ENCODE results near the gene PCSK4.
A peak's percentile ranks its signal among the peaks of the same experiment; 100 is the strongest.
"Not testable (repeated sequence)": the region's sequence is repeated elsewhere in the genome, so short reads cannot be mapped to it uniquely, and the experiment has no call there.

PCSK4 gene

GRCh38 chr19:1505991-1506881, 16.1 kb upstream of the PCSK4 start:
- TF ChIP-seq ZFX (IDR thresholded peaks at IDR 0.05; ENCODE audit: borderline replicate concordance) (no peak), CTCF (IDR thresholded peaks at IDR 0.05) (no peak)
- H3K27ac ChIP-seq, result no peak overlapping the region

- no peak overlapping the region for H3K27ac ChIP-seq
- TF ChIP-seq CTCF (IDR thresholded peaks at IDR 0.05) (no peak), ZFX (IDR thresholded peaks at IDR 0.05; ENCODE audit: borderline replicate concordance) (no peak)
These were observed 14.9 kb upstream of the PCSK4 start for GRCh38 chr19:1505012-1505411.

GRCh38 chr19:1503925-1504773, 14.0 kb upstream of the PCSK4 start:
- TF ChIP-seq ZFX (IDR thresholded peaks at IDR 0.05; ENCODE audit: borderline replicate concordance), result no peak
- no peak for TF ChIP-seq CTCF (IDR thresholded peaks at IDR 0.05)
- H3K27ac ChIP-seq, result no peak overlapping the region

GRCh38 chr19:1503089-1503924, 13.2 kb upstream of the PCSK4 start:
- H3K27ac ChIP-seq, result no peak overlapping the region
- peak; percentile 92 for TF ChIP-seq CTCF (IDR thresholded peaks at IDR 0.05)
- TF ChIP-seq ZFX (IDR thresholded peaks at IDR 0.05; ENCODE audit: borderline replicate concordance), result no peak

- TF ChIP-seq ZFX (IDR thresholded peaks at IDR 0.05; ENCODE audit: borderline replicate concordance) (no peak), CTCF (IDR thresholded peaks at IDR 0.05) (no peak)
- H3K27ac ChIP-seq, result no peak overlapping the region
These were observed 12.4 kb upstream of the PCSK4 start for GRCh38 chr19:1502433-1503088.

- no peak overlapping the region for H3K27ac ChIP-seq
- no peak for TF ChIP-seq ZFX (IDR thresholded peaks at IDR 0.05; ENCODE audit: borderline replicate concordance)
- no peak for TF ChIP-seq CTCF (IDR thresholded peaks at IDR 0.05)
These were observed 11.0 kb upstream of the PCSK4 start for GRCh38 chr19:1501200-1501595.

- not testable (repeated sequence) for H3K27ac ChIP-seq
These were observed 9.1 kb upstream of the PCSK4 start for GRCh38 chr19:1499231-1499630.

Measured in 22Rv1 (cell line).